GM19395 (cell line): Measurements from ENCODE around the gene S100A5.
"Not testable (repeated sequence)": the region's sequence is repeated elsewhere in the genome, so short reads cannot be mapped to it uniquely, and the experiment has no call there.

Experiments used
- ATAC-seq: cut with Tn5 transposase; IDR thresholded peaks from one replicate; pipeline ENCODE4 v1.9.1; 2021; ENCODE audit warnings: mild to moderate bottlenecking, moderate library complexity; ENCODE audit not compliant: unreplicated experiment

Gene S100A5

GRCh38 chr1:153567621-153568366 is 27.1 kb upstream of the S100A5 start:
- no peak for ATAC-seq

DNA sequence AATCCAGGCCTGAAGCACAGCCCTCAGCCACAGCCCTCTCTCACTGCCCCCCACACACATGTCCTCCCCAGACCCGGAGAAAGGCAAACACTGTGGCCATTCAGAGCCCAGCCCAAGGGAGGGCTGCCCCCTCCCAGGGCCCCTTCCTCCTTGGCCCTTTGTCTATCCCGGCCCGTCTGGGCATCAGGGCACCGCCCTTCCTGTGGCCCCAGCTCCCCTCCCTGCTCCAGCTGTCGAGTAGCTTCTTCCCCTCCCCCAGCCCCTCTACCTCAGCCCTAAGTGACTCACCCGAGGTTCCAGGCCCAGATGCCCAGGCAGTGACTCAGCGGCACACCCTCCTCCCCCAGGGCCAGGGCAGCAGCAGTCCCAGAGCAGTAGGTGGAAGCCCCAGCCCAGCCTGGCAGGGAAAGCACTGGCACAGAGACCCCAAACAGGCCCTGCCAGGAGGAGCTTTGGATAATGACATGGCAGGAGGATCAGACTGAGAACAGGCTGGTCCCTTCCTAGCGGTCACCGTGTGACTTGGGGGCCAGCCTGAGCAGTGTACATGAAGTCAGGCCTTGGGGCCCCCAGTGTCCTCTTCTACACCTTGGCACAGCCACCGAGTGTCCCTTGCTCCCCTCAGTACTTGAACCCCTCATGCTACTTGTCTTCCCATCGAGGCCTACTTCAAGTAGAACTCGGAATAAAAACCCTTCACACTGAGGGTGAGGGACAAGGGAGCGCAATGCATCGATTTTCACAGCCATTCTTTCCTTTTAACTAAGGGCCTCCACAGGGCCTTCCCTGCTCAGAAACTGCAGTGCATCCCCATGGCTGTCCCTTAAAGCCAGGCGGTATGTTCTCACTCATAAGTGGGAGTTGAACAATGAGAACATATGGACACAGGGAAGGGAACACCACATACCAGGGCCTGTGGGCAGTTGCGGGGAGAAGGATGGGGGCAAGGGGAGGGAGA is 26.0 kb upstream of the S100A5 start:
- ATAC-seq = no peak

DNA sequence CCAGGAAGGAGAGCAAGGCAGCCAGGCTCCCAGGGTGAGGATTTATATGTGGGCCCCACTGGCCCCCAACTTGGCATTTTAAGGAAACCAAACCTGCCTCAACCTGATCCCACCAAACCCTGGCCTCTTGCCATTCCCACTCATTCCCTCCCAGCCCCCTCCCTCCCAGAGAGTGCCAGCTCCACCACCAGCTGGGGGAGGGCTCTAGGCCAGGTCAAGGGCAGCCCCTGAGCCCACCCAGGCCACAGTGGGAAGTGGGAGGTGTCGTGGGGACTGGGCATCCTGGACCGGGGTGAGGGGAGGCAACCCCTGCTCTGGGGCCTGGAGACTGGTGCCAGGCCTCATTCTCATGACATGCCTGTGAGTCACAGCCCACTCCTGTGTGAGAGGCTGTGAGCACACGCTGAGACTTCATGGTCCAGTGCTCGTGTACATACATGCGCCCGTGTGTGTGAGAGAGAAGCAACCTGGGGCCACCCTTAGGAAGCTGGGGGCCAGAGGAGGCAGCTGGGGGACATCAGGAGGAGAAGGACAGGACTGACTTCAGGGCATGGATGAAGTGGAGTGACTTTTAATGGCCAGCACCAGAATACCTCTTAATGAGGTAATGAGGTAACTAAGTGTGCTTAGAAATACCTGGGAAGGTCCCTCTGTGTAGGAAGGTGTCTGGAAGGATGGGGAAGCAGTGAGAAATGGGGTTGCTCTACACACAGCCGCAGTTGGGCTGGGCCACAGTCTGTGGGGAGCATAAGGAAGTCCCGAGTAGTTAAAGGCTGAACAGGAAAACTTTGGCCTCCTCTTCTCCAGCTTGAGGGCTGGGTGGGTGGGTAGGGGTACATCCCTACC is 25.0 kb upstream of the S100A5 start, which contains the start of gene S100A2:
Gene S100A2, minus strand, starts transcription at position 316 of the 846 bp plus-strand sequence. CDS start 1,967 bp downstream, outside the sequence.
- no peak for ATAC-seq

GRCh38 chr1:153563991-153564390 is 23.3 kb upstream of the S100A5 start:
- no peak for ATAC-seq

DNA sequence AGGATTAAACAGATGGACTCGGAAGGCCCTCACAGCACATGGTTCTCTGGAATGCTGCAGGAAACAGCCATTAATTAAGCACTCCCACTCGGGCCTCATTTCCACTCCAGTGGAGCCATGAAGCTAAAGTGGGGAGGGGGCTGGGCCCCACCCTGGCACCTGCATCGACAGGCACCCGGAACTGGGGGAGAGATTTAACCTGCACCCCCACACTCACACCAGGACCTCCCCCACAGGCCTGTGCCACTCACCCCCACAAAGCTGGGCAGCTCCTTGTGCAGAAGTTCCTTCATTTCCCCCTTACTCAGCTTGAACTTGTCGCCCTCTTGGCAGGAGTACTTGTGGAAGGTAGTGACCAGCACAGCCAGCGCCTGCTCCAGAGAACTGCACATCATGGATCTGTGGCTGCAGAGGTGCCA is 22.8 kb upstream of the S100A5 start:
- no peak for ATAC-seq

- ATAC-seq = not testable (repeated sequence)
Measured at GRCh38 chr1:153562021-153562420, 21.3 kb upstream of the S100A5 start.

GRCh38 chr1:153561466-153561985 is 20.8 kb upstream of the S100A5 start:
- ATAC-seq = no peak

DNA sequence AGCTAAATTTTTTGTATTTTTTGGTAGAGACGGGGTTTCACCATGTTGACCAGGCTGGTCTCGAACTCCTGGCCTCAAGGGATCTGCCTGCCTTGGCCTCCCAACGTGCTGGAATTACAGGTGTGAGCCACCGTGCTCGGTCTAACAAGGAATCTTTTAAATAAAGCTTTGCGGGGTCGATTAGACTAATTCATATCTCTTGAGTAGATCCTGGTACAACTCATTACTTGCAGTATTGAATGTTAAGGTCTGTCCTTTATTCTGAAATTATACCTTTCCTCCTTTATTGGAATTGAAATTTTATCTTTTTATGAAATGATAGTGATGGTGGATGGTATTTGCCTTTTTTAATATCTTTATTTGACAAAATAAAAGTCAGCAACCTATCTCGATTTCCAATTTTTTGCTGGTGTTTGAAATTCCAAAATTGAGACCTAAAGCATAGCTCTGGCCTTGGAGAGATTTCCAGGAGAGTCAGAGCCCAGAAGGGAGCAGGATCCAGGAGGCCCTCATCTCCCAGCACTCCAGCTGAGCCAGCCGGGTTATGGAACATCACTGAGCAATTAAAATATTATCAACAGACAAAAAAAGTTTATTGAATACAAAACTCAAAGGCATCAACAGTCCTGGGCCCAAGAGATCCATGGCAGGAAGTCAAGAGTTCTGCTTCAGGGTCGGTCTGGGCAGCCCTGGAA is 20.2 kb upstream of the S100A5 start:
- ATAC-seq = no peak

DNA sequence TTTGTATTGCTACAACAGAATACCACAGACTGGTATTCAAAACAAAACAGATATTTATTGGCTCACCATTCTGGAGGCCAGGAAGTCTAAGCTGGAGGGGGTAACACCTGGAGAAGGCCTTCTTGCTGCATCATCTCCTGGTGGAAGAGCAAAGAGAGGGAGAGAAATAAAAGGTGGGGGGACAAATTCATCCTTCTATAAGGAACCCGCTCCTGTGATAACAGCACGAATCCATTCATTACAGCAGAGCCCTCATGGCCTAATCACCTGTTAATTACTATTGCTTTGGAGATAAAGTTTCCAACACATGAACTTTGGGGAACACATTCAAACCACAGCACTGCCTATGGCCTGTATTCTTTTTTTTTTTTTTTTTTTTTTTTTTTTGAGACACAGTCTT is 19.5 kb upstream of the S100A5 start:
- no peak for ATAC-seq

- ATAC-seq = no peak
Measured at GRCh38 chr1:153557877-153558276, 17.1 kb upstream of the S100A5 start.

DNA sequence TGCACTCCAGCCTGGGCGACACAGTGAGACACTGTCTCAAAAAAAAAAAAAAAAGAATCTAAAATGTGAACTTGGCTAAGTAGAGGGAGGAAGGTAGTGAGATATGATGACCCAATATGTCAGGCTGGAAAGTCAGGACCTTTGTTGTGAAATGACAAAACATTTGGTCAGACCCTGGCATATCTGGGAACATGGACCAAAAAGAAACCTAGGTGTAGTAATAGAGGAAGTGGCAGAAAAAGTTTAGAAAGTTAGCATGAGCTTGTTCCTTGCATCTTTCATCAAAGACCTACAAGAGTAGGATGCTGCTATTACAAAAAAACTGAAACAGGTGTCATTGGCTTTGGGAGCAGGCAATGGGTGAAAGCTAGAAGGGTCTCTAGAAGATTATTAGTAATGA is 15.6 kb upstream of the S100A5 start:
- no peak for ATAC-seq

DNA sequence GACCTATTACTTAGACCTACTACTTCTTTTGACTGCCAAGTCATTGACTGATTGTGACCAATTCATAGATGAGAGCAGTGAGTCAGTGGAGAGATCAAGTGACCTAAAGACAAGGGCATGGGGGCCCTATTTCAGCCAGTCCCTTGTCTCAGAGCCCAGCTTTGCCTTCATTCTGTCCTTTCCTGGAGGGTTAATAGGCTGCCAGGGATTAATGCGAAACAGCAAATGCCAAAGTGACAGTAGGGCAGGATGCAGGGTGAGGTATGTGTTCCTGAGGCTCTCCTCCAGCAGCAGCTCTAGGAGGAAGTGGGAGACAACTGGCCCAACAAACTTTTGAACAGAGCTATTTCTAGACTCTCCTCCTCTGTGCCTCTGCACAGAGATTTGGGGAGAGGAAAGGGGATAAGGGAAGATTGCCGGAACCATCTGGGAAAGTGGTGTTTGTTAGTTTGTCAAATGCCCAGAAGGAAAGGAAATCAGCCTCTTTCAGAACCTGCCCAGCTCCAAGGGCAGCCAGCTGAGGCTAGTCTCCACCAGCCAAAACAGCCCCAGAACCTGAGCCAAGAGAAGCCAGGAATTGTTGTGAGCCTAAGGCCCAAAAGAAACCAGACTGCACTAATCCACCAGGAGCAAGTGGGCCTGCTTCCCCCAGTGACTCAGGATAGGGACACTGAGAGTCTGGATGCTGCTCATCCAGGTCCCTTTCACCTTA is 13.3 kb upstream of the S100A5 start:
- no peak for ATAC-seq

DNA sequence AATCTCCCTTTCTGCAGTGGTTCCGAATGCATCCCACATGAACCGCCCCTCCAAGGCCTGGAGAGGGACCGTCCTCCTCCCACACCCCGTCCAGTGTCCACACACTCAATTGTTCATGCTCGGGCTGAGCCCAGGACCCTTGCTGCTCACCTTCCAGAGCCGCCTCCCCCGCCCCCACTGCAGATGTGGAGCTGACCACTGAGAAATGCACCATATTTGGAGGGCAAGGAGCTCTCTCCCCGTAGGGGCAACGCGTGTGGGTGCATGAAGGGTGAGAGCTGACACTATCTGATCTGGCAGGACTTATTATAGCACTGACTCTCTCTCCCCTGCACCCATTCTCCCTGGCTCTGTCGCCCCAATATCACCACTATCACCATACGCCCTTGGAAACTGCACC is 12.4 kb upstream of the S100A5 start:
- ATAC-seq = no peak

DNA sequence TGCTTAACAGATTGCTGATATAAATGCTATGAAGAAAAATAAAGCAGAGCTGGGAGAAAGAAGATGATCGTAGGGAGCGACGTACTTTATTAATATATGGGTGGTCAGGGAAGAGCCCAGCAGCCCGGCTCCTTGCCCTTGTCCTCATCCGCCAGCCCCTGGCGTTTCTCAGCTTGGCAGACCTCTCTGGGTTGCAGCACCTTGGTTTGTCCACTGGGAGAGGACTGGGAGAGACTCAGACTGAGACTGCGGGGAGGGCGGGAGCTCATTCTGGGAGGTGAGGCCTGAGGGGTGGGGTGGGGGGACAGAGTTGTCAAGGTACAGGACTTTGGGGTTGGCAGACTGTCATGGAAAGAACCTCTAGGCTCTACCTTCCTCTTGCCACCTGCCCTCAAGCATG is 11.6 kb upstream of the S100A5 start:
- no peak for ATAC-seq

GRCh38 chr1:153550827-153551500 is 10.2 kb upstream of the S100A5 start:
- no peak for ATAC-seq

- ATAC-seq = no peak
Measured at GRCh38 chr1:153550398-153550758, 9.6 kb upstream of the S100A5 start.

DNA sequence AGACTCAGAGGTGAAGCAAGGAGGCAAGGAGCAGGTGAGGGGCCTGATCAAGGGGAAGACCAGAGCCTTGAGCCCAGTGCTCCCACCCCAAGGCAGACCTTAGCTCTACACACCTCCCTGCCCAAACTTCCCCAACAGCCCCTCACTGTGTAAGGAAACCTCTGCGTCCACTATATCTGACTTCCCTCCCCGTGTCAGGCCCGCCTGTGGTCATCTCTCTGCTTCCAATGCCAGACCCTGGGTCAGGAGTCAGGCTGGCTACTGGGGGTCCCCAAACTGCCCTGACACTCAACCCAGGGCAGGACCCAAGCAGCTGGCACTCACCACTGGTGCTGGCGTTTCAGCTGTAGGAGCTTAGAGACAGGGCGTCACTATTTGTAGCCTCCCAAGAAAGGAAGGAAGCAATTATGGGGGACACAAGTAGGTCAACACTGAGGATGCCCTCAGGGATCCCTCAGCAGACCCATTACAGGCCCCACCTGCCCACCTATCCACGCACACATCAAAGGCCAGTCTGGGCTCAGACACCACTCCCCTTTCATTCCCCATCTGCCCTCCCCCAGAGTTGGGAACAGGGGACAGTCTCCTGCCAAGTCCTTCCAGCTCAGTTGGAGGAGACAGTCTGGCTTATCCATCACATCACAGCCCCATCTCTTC is 9.1 kb upstream of the S100A5 start:
- ATAC-seq = no peak
